Measurements from ENCODE around the gene SLC4A7.
"Not testable (repeated sequence)": the region's sequence is repeated elsewhere in the genome, so short reads cannot be mapped to it uniquely, and the experiment has no call there.

The SLC4A7 gene

GRCh38 chr3:27486336-27486735 lies 2.2 kb upstream of the SLC4A7 start:
- no peak for DNase-seq

GRCh38 chr3:27485866-27486265 lies 1.7 kb upstream of the SLC4A7 start:
- no peak for DNase-seq

- DNase-seq, result peak; percentile 18 to 43
Observed at GRCh38 chr3:27483117-27484014, 818 bp downstream of the SLC4A7 start.

GRCh38 chr3:27479806-27480543 lies 4.2 kb downstream of the SLC4A7 start:
- peak in 1 of 2 donors; percentile 41 for DNase-seq

GRCh38 chr3:27471923-27472550 lies 12.1 kb downstream of the SLC4A7 start:
- no peak for DNase-seq

GRCh38 chr3:27468283-27468886 lies 15.8 kb downstream of the SLC4A7 start:
- no peak for DNase-seq

GRCh38 chr3:27467545-27467944 lies 16.6 kb downstream of the SLC4A7 start:
- DNase-seq, result peak in 1 of 2 donors; percentile 63

- DNase-seq, result no peak
Observed at GRCh38 chr3:27464646-27465045, 19.5 kb downstream of the SLC4A7 start.

- no peak for DNase-seq
Observed at GRCh38 chr3:27462228-27462627, 22.0 kb downstream of the SLC4A7 start.

GRCh38 chr3:27458929-27459328 lies 25.3 kb downstream of the SLC4A7 start:
- no peak for DNase-seq

- DNase-seq, result no peak
Observed at GRCh38 chr3:27456554-27456953, 27.6 kb downstream of the SLC4A7 start.

- DNase-seq, result no peak
Observed at GRCh38 chr3:27454914-27455313, 29.3 kb downstream of the SLC4A7 start.

- DNase-seq, result no peak
Observed at GRCh38 chr3:27454461-27454860, 29.7 kb downstream of the SLC4A7 start.

GRCh38 chr3:27452368-27453090 lies 31.7 kb downstream of the SLC4A7 start:
- no peak for DNase-seq

- DNase-seq, result no peak
Observed at GRCh38 chr3:27451842-27452241, 32.3 kb downstream of the SLC4A7 start.

GRCh38 chr3:27451251-27451650 lies 32.9 kb downstream of the SLC4A7 start:
- no peak for DNase-seq

GRCh38 chr3:27449530-27450150 lies 34.5 kb downstream of the SLC4A7 start:
- DNase-seq, result no peak

GRCh38 chr3:27442995-27443394 lies 41.2 kb downstream of the SLC4A7 start:
- DNase-seq, result not testable (repeated sequence)

GRCh38 chr3:27438352-27438751 lies 45.8 kb downstream of the SLC4A7 start:
- DNase-seq, result not testable (repeated sequence)

GRCh38 chr3:27431116-27431515 lies 53.1 kb downstream of the SLC4A7 start:
- no peak for DNase-seq

GRCh38 chr3:27429909-27430308 lies 54.3 kb downstream of the SLC4A7 start:
- no peak for DNase-seq

GRCh38 chr3:27428446-27428845 lies 55.7 kb downstream of the SLC4A7 start:
- DNase-seq, result no peak
